Activated naive CD8-positive, alpha-beta T cell treated with anti-CD3 and anti-CD28 coated beads for 36 hours (primary cell): ENCODE measurements around the gene PCLAF. TPM values are rescaled to one million over a fixed set of nuclear protein-coding genes. Genes with fewer than 3 reads are reported as not detected.

Experiments used
- total RNA-seq, 2 experiments: library from RNA; stranded (reverse); gene quantifications; one replicate each; pipeline ENCODE4 v1.2.3, GENCODE V29; 2021

Gene PCLAF
- total RNA-seq, 2 experiments from 2014 or later = 126 to 134 TPM

Other genes starting within 250 kb of the PCLAF start
- under 1 TPM; 0.42 to 0.74 TPM for gene SNX22, start 229.7 kb downstream of the PCLAF start, total RNA-seq
- 100 to 1,000 TPM; 315 to 318 TPM for gene PPIB, start 218.4 kb downstream of the PCLAF start, total RNA-seq
- 10 to 100 TPM; 17.5 to 19.2 TPM for gene CSNK1G1, start 25.3 kb downstream of the PCLAF start, total RNA-seq
- gene TRIP4, start 6.4 kb upstream of the PCLAF start, total RNA-seq = 10 to 100 TPM; 18.0 to 18.4 TPM
- 10 to 100 TPM; 32.4 to 35.3 TPM for gene ZNF609, start 79.1 kb upstream of the PCLAF start, total RNA-seq